SK-N-SH treated with all-trans-retinoic acid at 6 μM for 48 hours (cell line): ENCODE measurements around the gene PAFAH1B1.

Experiments
- ATAC-seq: fragments of 200-7000 bp; cut with Tn5 transposase; 3 replicates; pipeline ENCODE4 v1.9.1; 2020; ENCODE audit warnings: mild to moderate bottlenecking, moderate library complexity
- ARNTL ChIP-seq: fragments of 450-650 bp; formaldehyde crosslinking; IDR thresholded peaks from 2 replicates; pipeline ENCODE4 v1.5.0; 2020; ENCODE audit warnings: low read depth, mild to moderate bottlenecking, moderate library complexity, borderline replicate concordance
- BACH2 ChIP-seq: fragments of 250-450 bp; sonication (Bioruptor Pico); IDR thresholded peaks from 2 replicates; pipeline ENCODE4 v1.9.0; 2021; ENCODE audit warnings: mild to moderate bottlenecking, borderline replicate concordance
- CSDC2 ChIP-seq: fragments of 250-450 bp; sonication (Bioruptor Pico); IDR thresholded peaks from 2 replicates; pipeline ENCODE4 v1.5.0; 2020; ENCODE audit warnings: mild to moderate bottlenecking, moderate library complexity
- ESRRG ChIP-seq: fragments of 250-450 bp; sonication (Bioruptor Pico); IDR thresholded peaks from 2 replicates; pipeline ENCODE4 v1.6.1; 2021; ENCODE audit warnings: mild to moderate bottlenecking
- GLIS3 ChIP-seq: fragments of 250-450 bp; sonication (Bioruptor Pico); IDR thresholded peaks from 2 replicates; pipeline ENCODE4 v1.5.0; 2020; ENCODE audit warnings: mild to moderate bottlenecking, moderate library complexity
- ISL1 ChIP-seq: fragments of 250-450 bp; sonication (Bioruptor Pico); IDR thresholded peaks from 2 replicates; pipeline ENCODE4 v2.1.2; 2022; ENCODE audit warnings: mild to moderate bottlenecking, moderate library complexity
- OSR1 ChIP-seq: fragments of 250-450 bp; sonication (Bioruptor Pico); IDR thresholded peaks from 2 replicates; pipeline ENCODE4 v1.8.0; 2022; ENCODE audit warnings: moderate library complexity, mild to moderate bottlenecking, inconsistent platforms
- PPARA ChIP-seq: fragments of 250-450 bp; sonication (Bioruptor Pico); IDR thresholded peaks from 2 replicates; pipeline ENCODE4 v1.5.0; 2020; ENCODE audit warnings: mild to moderate bottlenecking, borderline replicate concordance
- RARB ChIP-seq: fragments of 250-450 bp; sonication (Bioruptor Pico); IDR thresholded peaks from 2 replicates; pipeline ENCODE4 v1.8.0; 2021; ENCODE audit warnings: mild to moderate bottlenecking, moderate library complexity
- SNAI2 ChIP-seq: fragments of 250-450 bp; sonication (Bioruptor Pico); IDR thresholded peaks from 2 replicates; pipeline ENCODE4 v1.5.0; 2020; ENCODE audit warnings: mild to moderate bottlenecking, moderate library complexity
- TCF4 ChIP-seq: fragments of 250-450 bp; sonication (Bioruptor Pico); IDR thresholded peaks from 2 replicates; pipeline ENCODE4 v1.8.0; 2021; ENCODE audit warnings: mild to moderate bottlenecking, moderate library complexity, borderline replicate concordance
- TOX ChIP-seq: fragments of 250-450 bp; sonication (Bioruptor Pico); IDR thresholded peaks from 2 replicates; pipeline ENCODE4 v1.8.0; 2021; ENCODE audit warnings: mild to moderate bottlenecking, moderate library complexity, borderline replicate concordance
- ZC3H10 ChIP-seq: fragments of 250-450 bp; sonication (Bioruptor Pico); IDR thresholded peaks from 2 replicates; pipeline ENCODE4 v1.5.1; 2021; ENCODE audit warnings: mild to moderate bottlenecking, moderate library complexity
- ZFP30 ChIP-seq: fragments of 450-650 bp; formaldehyde crosslinking; IDR thresholded peaks from 2 replicates; pipeline ENCODE4 v1.5.0; 2022; ENCODE audit warnings: mild to moderate bottlenecking, moderate library complexity
- ZNF565 ChIP-seq: fragments of 450-650 bp; formaldehyde crosslinking; conservative IDR thresholded peaks from 2 replicates; pipeline ENCODE4 v1.5.0; 2020; ENCODE audit warnings: low read depth, mild to moderate bottlenecking, moderate library complexity
- ZNF70 ChIP-seq: fragments of 450-650 bp; formaldehyde crosslinking; IDR thresholded peaks from 2 replicates; pipeline ENCODE4 v1.5.0; 2020; ENCODE audit warnings: mild to moderate bottlenecking, moderate library complexity
- ZNF8 ChIP-seq: fragments of 450-650 bp; formaldehyde crosslinking; IDR thresholded peaks from 2 replicates; pipeline ENCODE4 v1.5.0; 2020; ENCODE audit warnings: mild to moderate bottlenecking, moderate library complexity
- TF ChIP-seq, protein P1 (sequence below): fragments of 250-450 bp; sonication (Bioruptor Pico); IDR thresholded peaks from 2 replicates; pipeline ENCODE4 v1.5.0; 2020; ENCODE audit warnings: mild to moderate bottlenecking, moderate library complexity
- TF ChIP-seq, protein P2 (sequence below): fragments of 250-450 bp; sonication (Bioruptor Pico); IDR thresholded peaks from 2 replicates; pipeline ENCODE4 v1.5.1; 2021; ENCODE audit warnings: mild to moderate bottlenecking, moderate library complexity
- TF ChIP-seq, protein P3 (sequence below): fragments of 250-450 bp; sonication (Bioruptor Pico); IDR thresholded peaks from 2 replicates; pipeline ENCODE4 v1.8.0; 2021; ENCODE audit warnings: low read depth, mild to moderate bottlenecking, moderate library complexity, borderline replicate concordance
- TF ChIP-seq, protein P4 (sequence below): fragments of 250-450 bp; sonication (Bioruptor Pico); IDR thresholded peaks from 2 replicates; pipeline ENCODE4 v1.5.1; 2020; ENCODE audit warnings: low read depth, mild to moderate bottlenecking, moderate library complexity

PAFAH1B1 gene

DNA sequence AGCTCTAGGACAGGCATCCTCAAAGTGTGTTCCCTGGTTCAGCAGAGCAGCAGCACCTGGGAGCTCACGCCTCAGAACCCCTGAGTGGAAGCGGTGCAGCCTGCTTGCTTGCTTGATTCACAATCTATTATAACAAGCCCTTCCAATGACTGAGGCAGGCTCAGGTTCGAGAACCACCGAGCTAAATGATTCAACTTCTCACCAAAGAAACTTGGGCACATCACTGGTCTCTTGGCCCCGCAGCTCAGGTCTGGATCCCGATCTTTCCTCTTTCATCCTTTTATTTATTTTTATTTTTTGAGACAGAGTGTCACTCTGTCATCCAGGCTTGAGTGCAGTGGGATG is 93.6 kb downstream of the PAFAH1B1 start:
- no peak for ATAC-seq
- TF ChIP-seq, protein P1, sequence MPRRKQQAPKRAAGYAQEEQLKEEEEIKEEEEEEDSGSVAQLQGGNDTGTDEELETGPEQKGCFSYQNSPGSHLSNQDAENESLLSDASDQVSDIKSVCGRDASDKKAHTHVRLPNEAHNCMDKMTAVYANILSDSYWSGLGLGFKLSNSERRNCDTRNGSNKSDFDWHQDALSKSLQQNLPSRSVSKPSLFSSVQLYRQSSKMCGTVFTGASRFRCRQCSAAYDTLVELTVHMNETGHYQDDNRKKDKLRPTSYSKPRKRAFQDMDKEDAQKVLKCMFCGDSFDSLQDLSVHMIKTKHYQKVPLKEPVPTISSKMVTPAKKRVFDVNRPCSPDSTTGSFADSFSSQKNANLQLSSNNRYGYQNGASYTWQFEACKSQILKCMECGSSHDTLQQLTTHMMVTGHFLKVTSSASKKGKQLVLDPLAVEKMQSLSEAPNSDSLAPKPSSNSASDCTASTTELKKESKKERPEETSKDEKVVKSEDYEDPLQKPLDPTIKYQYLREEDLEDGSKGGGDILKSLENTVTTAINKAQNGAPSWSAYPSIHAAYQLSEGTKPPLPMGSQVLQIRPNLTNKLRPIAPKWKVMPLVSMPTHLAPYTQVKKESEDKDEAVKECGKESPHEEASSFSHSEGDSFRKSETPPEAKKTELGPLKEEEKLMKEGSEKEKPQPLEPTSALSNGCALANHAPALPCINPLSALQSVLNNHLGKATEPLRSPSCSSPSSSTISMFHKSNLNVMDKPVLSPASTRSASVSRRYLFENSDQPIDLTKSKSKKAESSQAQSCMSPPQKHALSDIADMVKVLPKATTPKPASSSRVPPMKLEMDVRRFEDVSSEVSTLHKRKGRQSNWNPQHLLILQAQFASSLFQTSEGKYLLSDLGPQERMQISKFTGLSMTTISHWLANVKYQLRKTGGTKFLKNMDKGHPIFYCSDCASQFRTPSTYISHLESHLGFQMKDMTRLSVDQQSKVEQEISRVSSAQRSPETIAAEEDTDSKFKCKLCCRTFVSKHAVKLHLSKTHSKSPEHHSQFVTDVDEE (CRISPR knock-in tag): no peak
- TF ChIP-seq, protein P2, sequence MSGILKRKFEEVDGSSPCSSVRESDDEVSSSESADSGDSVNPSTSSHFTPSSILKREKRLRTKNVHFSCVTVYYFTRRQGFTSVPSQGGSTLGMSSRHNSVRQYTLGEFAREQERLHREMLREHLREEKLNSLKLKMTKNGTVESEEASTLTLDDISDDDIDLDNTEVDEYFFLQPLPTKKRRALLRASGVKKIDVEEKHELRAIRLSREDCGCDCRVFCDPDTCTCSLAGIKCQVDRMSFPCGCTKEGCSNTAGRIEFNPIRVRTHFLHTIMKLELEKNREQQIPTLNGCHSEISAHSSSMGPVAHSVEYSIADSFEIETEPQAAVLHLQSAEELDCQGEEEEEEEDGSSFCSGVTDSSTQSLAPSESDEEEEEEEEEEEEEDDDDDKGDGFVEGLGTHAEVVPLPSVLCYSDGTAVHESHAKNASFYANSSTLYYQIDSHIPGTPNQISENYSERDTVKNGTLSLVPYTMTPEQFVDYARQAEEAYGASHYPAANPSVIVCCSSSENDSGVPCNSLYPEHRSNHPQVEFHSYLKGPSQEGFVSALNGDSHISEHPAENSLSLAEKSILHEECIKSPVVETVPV (CRISPR knock-in tag): no peak
- TF ChIP-seq ARNTL: no peak
- no peak for TF ChIP-seq ESRRG
- TF ChIP-seq, protein P3, sequence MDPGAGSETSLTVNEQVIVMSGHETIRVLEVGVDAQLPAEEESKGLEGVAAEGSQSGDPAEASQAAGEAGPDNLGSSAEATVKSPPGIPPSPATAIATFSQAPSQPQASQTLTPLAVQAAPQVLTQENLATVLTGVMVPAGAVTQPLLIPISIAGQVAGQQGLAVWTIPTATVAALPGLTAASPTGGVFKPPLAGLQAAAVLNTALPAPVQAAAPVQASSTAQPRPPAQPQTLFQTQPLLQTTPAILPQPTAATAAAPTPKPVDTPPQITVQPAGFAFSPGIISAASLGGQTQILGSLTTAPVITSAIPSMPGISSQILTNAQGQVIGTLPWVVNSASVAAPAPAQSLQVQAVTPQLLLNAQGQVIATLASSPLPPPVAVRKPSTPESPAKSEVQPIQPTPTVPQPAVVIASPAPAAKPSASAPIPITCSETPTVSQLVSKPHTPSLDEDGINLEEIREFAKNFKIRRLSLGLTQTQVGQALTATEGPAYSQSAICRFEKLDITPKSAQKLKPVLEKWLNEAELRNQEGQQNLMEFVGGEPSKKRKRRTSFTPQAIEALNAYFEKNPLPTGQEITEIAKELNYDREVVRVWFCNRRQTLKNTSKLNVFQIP: no peak
- no peak for TF ChIP-seq ZFP30 (CRISPR knock-in tag)
- no peak for TF ChIP-seq GLIS3 (CRISPR knock-in tag)

DNA sequence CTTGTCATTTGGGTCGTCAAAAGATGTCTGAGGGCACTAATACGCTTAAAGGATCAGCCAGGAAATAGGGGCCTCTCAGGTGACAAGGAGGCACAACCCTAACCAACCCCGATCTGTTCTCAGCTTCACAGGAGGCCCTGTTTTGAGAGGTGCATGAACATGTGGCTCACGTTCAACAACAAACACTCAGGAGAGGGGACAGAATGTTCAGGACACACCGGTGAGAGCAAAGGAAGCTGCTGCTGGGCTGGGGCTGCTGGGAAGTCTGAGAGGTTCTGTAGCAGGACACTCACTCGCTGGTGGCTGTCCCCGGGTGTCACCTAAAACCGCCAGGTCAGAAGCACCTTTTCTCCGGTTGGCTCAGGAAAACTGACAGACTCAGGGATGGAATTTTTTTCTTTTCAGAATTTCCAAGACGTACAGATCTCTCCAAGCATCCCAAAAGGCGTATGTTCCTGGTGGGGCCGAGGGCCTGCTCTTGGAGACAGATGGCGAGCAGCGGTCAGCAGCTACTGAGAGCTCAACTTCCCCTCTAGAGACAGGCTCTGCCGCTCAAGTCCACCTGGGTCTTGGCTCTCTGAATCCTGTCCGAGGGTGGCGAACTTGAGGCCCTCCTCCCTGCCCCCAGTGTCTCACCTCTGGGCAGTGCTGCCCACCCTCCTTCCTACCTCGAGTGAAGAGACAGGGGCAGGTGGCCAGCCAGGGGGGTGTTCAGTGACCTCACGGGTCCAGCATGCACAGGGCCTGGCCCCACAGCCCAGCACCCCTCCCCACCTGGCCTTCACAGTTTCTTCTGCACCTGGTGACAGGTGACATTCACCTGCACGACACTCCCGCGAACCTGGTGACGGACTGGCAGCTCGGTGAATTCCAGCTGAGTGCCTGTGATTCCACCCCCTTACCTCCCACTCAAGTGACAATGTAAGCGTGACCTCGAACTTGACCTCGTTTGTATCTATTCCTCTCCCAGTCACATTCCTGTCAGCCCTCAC is 95.2 kb downstream of the PAFAH1B1 start:
- TF ChIP-seq BACH2 (CRISPR knock-in tag): no peak
- no peak for TF ChIP-seq ZFP30 (CRISPR knock-in tag)
- no peak for TF ChIP-seq GLIS3 (CRISPR knock-in tag)
- TF ChIP-seq SNAI2 (CRISPR knock-in tag): no peak
- no peak for TF ChIP-seq ARNTL
- no peak for TF ChIP-seq TOX (CRISPR knock-in tag)
- no peak for TF ChIP-seq PPARA (CRISPR knock-in tag)
- TF ChIP-seq OSR1: no peak
- TF ChIP-seq CSDC2 (CRISPR knock-in tag): no peak
- TF ChIP-seq, protein P3: no peak
- peak; percentile 15 for ATAC-seq

DNA sequence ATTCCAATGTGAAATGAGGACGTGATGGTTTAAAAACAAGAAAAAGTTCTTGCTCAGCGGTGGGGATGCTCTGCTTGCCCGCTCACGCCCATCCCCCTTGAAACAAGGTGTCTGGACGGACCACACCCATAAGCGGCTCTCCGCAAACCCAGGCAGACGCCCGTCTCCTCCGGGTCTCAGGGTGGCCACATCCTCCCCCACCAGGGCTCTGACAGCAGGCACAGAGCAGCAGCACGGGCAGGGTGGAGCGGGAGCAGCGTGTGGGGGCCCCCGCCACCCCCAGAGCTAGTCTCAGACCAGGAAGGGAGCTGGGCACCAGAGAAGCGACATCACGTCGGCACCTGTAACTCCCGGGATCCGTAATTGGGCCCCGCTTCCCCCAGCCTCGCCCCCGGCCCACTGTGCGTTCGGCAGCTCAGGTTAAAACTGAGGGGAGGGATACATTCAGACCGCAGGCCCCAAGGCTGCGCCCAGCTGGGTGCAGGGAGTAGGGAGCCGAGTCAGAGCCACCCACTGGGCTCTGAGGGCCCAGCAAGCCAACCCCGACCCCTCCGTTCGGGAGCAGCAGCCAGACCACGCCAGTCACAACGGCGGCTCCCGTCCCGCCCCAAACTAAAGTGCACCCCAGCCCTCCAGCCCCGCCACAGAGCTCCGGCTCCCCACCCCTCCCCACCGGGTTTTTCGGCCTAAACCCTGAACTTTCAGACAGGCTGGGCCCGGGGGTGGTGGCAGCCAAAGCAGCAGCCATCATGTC is 96.1 kb downstream of the PAFAH1B1 start:
- TF ChIP-seq CSDC2 (CRISPR knock-in tag) (no peak), ZNF8 (CRISPR knock-in tag) (no peak), OSR1 (no peak), SNAI2 (CRISPR knock-in tag) (no peak), ISL1 (CRISPR knock-in tag) (no peak), ZNF70 (CRISPR knock-in tag) (no peak), ZFP30 (CRISPR knock-in tag) (no peak), ESRRG (no peak), ZC3H10 (no peak), TCF4 (no peak), GLIS3 (CRISPR knock-in tag) (no peak), ZNF565 (no peak), RARB (no peak), PPARA (CRISPR knock-in tag) (no peak), ARNTL (no peak)
- TF ChIP-seq, protein P4, sequence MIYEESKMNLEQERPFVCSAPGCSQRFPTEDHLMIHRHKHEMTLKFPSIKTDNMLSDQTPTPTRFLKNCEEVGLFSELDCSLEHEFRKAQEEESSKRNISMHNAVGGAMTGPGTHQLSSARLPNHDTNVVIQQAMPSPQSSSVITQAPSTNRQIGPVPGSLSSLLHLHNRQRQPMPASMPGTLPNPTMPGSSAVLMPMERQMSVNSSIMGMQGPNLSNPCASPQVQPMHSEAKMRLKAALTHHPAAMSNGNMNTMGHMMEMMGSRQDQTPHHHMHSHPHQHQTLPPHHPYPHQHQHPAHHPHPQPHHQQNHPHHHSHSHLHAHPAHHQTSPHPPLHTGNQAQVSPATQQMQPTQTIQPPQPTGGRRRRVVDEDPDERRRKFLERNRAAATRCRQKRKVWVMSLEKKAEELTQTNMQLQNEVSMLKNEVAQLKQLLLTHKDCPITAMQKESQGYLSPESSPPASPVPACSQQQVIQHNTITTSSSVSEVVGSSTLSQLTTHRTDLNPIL: no peak
- TF ChIP-seq, protein P1 (CRISPR knock-in tag): no peak
- TF ChIP-seq, protein P2 (CRISPR knock-in tag): no peak
- TF ChIP-seq, all 23 proteins: peak for 0
- ATAC-seq: peak; percentile 2; the same call in 1 of the 3 replicates
